Stimulated activated CD8-positive, alpha-beta memory T cell treated with anti-CD3 and anti-CD28 coated beads, Interleukin-4, amount 100 ng/mL, for 1 hour (primary cell): ENCODE results near the gene NACA2.
"Not testable (repeated sequence)": the region's sequence is repeated elsewhere in the genome, so short reads cannot be mapped to it uniquely, and the experiment has no call there.

ENCODE experiments used
- DNase-seq, 2 donors: peaks; one replicate each; pipeline ENCODE4 v3.0.0-alpha.2; 2020; ENCODE audit warnings: low read depth in 2 of 2, low spot score in 1 of 2

NACA2 gene

GRCh38 chr17:61579347-61579746 lies 11.7 kb downstream of the NACA2 start:
- no peak for DNase-seq

GRCh38 chr17:61578645-61579044 lies 12.4 kb downstream of the NACA2 start:
- DNase-seq: no peak

- no peak for DNase-seq
These were observed 15.0 kb downstream of the NACA2 start for GRCh38 chr17:61575983-61576382.

- DNase-seq: no peak
These were observed 15.6 kb downstream of the NACA2 start for GRCh38 chr17:61575352-61575975.

GRCh38 chr17:61574542-61575351 lies 16.3 kb downstream of the NACA2 start:
- no peak for DNase-seq

GRCh38 chr17:61572547-61572946 lies 18.5 kb downstream of the NACA2 start:
- DNase-seq: not testable (repeated sequence)

GRCh38 chr17:61571624-61572023 lies 19.4 kb downstream of the NACA2 start:
- no peak for DNase-seq

- DNase-seq: no peak
These were observed 20.9 kb downstream of the NACA2 start for GRCh38 chr17:61570118-61570517.

- DNase-seq: not testable (repeated sequence)
These were observed 21.5 kb downstream of the NACA2 start for GRCh38 chr17:61569525-61569924.

- no peak for DNase-seq
These were observed 22.6 kb downstream of the NACA2 start for GRCh38 chr17:61568219-61569072.

GRCh38 chr17:61567045-61567802 lies 23.8 kb downstream of the NACA2 start:
- no peak for DNase-seq

GRCh38 chr17:61566448-61566847 lies 24.6 kb downstream of the NACA2 start:
- not testable (repeated sequence) for DNase-seq

GRCh38 chr17:61565850-61566249 lies 25.2 kb downstream of the NACA2 start:
- not testable (repeated sequence) for DNase-seq

GRCh38 chr17:61565213-61565612 lies 25.8 kb downstream of the NACA2 start:
- no peak for DNase-seq

- no peak for DNase-seq
These were observed 28.7 kb downstream of the NACA2 start for GRCh38 chr17:61562287-61562686.

- DNase-seq: no peak
These were observed 29.7 kb downstream of the NACA2 start for GRCh38 chr17:61561354-61561753.

GRCh38 chr17:61560071-61560470 lies 30.9 kb downstream of the NACA2 start:
- DNase-seq: no peak

GRCh38 chr17:61556224-61557188 lies 34.5 kb downstream of the NACA2 start:
- no peak for DNase-seq

GRCh38 chr17:61555127-61555566 lies 35.9 kb downstream of the NACA2 start:
- DNase-seq: no peak

- no peak for DNase-seq
These were observed 36.8 kb downstream of the NACA2 start for GRCh38 chr17:61554209-61554608.
